ENCODE data around the gene STAC. TPM values are rescaled to one million over a fixed set of nuclear protein-coding genes. Genes with fewer than 3 reads are reported as not detected.

STAC gene
- total and polyA plus RNA-seq, 10 of the 15 experiments (the other 5 are each of a cell fraction or from before 2014, with no cell fraction given): 0.07 TPM; not detected in 9

- ChIA-PET RAD21 (ENCODE audit: unreplicated experiment) (no interaction called here), POLR2A (no interaction called here), SMC1A (ENCODE audit: uncharacterized antibody, unreplicated experiment) (no interaction called here), CTCF (no interaction called here)
- FAIRE-seq (no peak), ATAC-seq (no peak), DNase-seq (ENCODE audit: low read depth, low spot score) (no peak)
- Histone ChIP-seq H3K27me3 (replicated peaks in 1 of 2; ENCODE audit: control insufficient read depth in 2 of 2, insufficient read depth in 2 of 2, low read length in 1 of 2) (no peaks in the 10 kb centered on the region), H3K4me1 (ENCODE audit: control insufficient read depth, insufficient read depth, low read length) (no peaks in the 10 kb centered on the region), H3K79me2 (ENCODE audit: control insufficient read depth, insufficient read depth, low read length) (no peaks in the 10 kb centered on the region), H2AFZ (ENCODE audit: control insufficient read depth, low read depth, low read length) (no peak overlapping the region), H4K20me1 (ENCODE audit: control insufficient read depth, insufficient read depth) (no peaks in the 10 kb centered on the region), H3K9me3 (replicated peaks; ENCODE audit: control insufficient read depth, insufficient read depth, low read length) (no peaks in the 10 kb centered on the region), H3K4me2 (ENCODE audit: control insufficient read depth, insufficient read depth) (no peak overlapping the region), H3K4me3 (no peak overlapping the region), H3K9ac (ENCODE audit: control insufficient read depth, insufficient read depth, low read length) (no peak overlapping the region), H3K27ac (ENCODE audit: control insufficient read depth, insufficient read depth) (no peak overlapping the region), H3K36me3 (ENCODE audit: control insufficient read depth in 2 of 2, insufficient read depth in 2 of 2, low read length in 1 of 2) (no peaks in the 10 kb centered on the region)
- 38% methylated on average over 2 of the region's 2 CpGs for WGBS (ENCODE audit: insufficient coverage, insufficient replicate concordance, low lambda C conversion rate, missing lambda C conversion rate)
- in situ Hi-C loops (cut with MboI) (no loop called here), intact Hi-C loops (cut with micrococcal nuclease; ENCODE audit: unreplicated experiment) (no loop called here)
- TF ChIP-seq CBX3 (IDR thresholded peaks at IDR 0.05; ENCODE audit: borderline replicate concordance, low read depth) (no peak), YBX1 (IDR thresholded peaks at IDR 0.05) (no peak), FOXK2 (IDR thresholded peaks at IDR 0.05) (no peak), HDAC2 (IDR thresholded peaks at IDR 0.05) (no peak), MYB (IDR thresholded peaks at IDR 0.05; ENCODE audit: borderline replicate concordance, low read depth, low read length) (no peak), KAT2A (conservative IDR thresholded peaks at IDR 0.05; ENCODE audit: control insufficient read depth, low read depth, low read length) (no peak), SP1 (IDR thresholded peaks at IDR 0.05; ENCODE audit: low read depth, low read length) (no peak), POLR2AphosphoS5 (IDR thresholded peaks at IDR 0.05; ENCODE audit: low read length) (no peak), ZNF622 (IDR thresholded peaks at IDR 0.05) (no peak), NR2F1 (conservative IDR thresholded peaks at IDR 0.05) (no peak), FOXM1 (IDR thresholded peaks at IDR 0.05; ENCODE audit: low read depth, low read length) (no peak), POLR2A (IDR thresholded peaks at IDR 0.05; ENCODE audit: low read depth, low read length) (no peak), CUX1 (IDR thresholded peaks at IDR 0.05; ENCODE audit: insufficient replicate concordance, low read depth, low read length) (no peak)
- BruUV-seq (replicated peaks): no TSS peak
Measured at GRCh38 chr3:36475558-36475957, 95.3 kb downstream of the STAC start.
